Right lobe of liver (tissue), 6 donors: ENCODE data around the gene EML6. TPM values are rescaled to one million over a fixed set of nuclear protein-coding genes. Genes with fewer than 3 reads are reported as not detected.

ENCODE experiments used
- ATAC-seq, 4 donors: fragments of 200-7000 bp; cut with Tn5 transposase; one replicate each; pipeline ENCODE4 v1.9.1; 2020; ENCODE audit warnings: mild to moderate bottlenecking in 4 of 4, moderate library complexity in 4 of 4
- DNase-seq, 3 donors: peaks; one replicate each; pipeline ENCODE4 v3.0.0-alpha.2; 2020
- H3K27ac ChIP-seq, 3 donors: fragments of 200-600 bp; one replicate each; pipeline ENCODE4 v1.8.0; 2022
- H3K27me3 ChIP-seq, 2 donors: fragments of 200-600 bp; one replicate each; pipeline ENCODE4 v1.8.0; 2022
- H3K36me3 ChIP-seq, 4 donors: fragments of 200-600 bp; sonication (generic) in 1 of 4; one replicate each; pipeline versions ENCODE4 v1.5.1 to v1.8.0; 2017 to 2022; ENCODE audit warnings: control low read depth in 1 of 4
- H3K4me1 ChIP-seq, 4 donors: fragments of 200-600 bp; sonication (generic) in 1 of 4; one replicate each; pipeline versions ENCODE4 v1.5.1 to v1.8.0; 2017 to 2022; ENCODE audit warnings: control low read depth in 1 of 4
- H3K4me3 ChIP-seq, 3 donors: fragments of 200-600 bp; one replicate each; pipeline ENCODE4 v1.8.0; 2022
- H3K9me3 ChIP-seq, 4 donors: fragments of 200-600 bp; sonication (generic) in 1 of 4; one replicate each; pipeline versions ENCODE4 v1.5.1 to v1.8.0; 2017 to 2022; ENCODE audit warnings: control low read depth in 1 of 4
- CTCF ChIP-seq, 4 donors: fragments of 200-600 bp in 3 of 4; fragments of 450-650 bp in 1 of 4; IDR thresholded peaks; one replicate each; pipeline versions ENCODE4 v1.5.1 to v1.8.0; 2016 to 2022; ENCODE audit warnings: antibody characterized with exemption in 4 of 4, mild to moderate bottlenecking in 2 of 4
- POLR2A ChIP-seq: fragments of 450-650 bp; IDR thresholded peaks from one replicate; pipeline ENCODE4 v1.6.1; 2017; ENCODE audit warnings: antibody characterized with exemption, mild to moderate bottlenecking
- WGBS: methylation state at CpG from one replicate; pipeline ENCODE4 v1.1.6; 2018; ENCODE audit warnings: low coverage, low lambda C conversion rate; ENCODE audit not compliant: insufficient coverage; ENCODE audit errors: missing lambda C conversion rate; 5-methylcytosine and 5-hydroxymethylcytosine counted together
- intact Hi-C, 2 donors: fragments of 100-400 bp; cut with DNase I; formaldehyde crosslinking; loops; one replicate each; pipeline versions ENCODE4 v1.11.2 to v1.14.1; 2022
- total RNA-seq, 6 experiments: library from RNA; depleted of rRNA in 2 of 6; stranded (reverse); fragments of >200 nt in 2 of 6; fragmentation: NEBNext Ultra II Directional in 3 of 6; extraction: Animal tissue kit (Norgen Biotek cat#: 25700) in 3 of 6; gene quantifications; one replicate each; pipeline versions ENCODE4 v1.1.0 to v1.2.4, GENCODE V29; 2016 to 2023
- donor health status: DM: no; HTN: yes; CAD: no.
- donor health status: DM: no; HTN: no; CAD: no.
- donor health status: DM: no; HTN: no; CAD: no.
- donor health status: DM: no; HTN: yes; CAD: no.
- donor health status: DM: no; HTN: yes; CAD: no.

The EML6 gene
- total RNA-seq, 6 experiments from 2014 or later = 0.82 to 2.5 (median 1.5) TPM

GRCh38 chr2:54725343-54726099 is 2.1 kb downstream of the EML6 start:
- no peak for TF ChIP-seq POLR2A
- no peak for TF ChIP-seq CTCF (IDR thresholded peaks at IDR 0.05)
- H3K36me3 ChIP-seq = no peaks in the 10 kb centered on the region
- H3K27ac ChIP-seq = no peak overlapping the region
- ATAC-seq (no peak), DNase-seq (no peak)
- intact Hi-C loops = loop anchor here in 1 of 2 donors (10.0 kb wide), 1 partner anchor 109 kb away; no protein-coding TSS in a partner anchor
- H3K27me3 ChIP-seq = no peaks in the 10 kb centered on the region
- no peaks in the 10 kb centered on the region for H3K4me1 ChIP-seq
- H3K9me3 ChIP-seq = no peaks in the 10 kb centered on the region
- WGBS = 67% methylated on average over 7 of the region's 8 CpGs
- H3K4me3 ChIP-seq = no peak overlapping the region

- no peaks in the 10 kb centered on the region for H3K9me3 ChIP-seq
- no peak for DNase-seq
- no peak overlapping the region for H3K27ac ChIP-seq
- 100% methylated on average over 1 of the region's 1 CpG for WGBS
- TF ChIP-seq CTCF (IDR thresholded peaks at IDR 0.05) (no peak), POLR2A (no peak)
- H3K4me3 ChIP-seq = no peak overlapping the region
- H3K36me3 ChIP-seq = no peaks in the 10 kb centered on the region
- intact Hi-C loops = loop anchor here in 1 of 2 donors (10.0 kb wide), 1 partner anchor 108 kb away; no protein-coding TSS in a partner anchor
- no peak for ATAC-seq
- H3K4me1 ChIP-seq = no peaks in the 10 kb centered on the region
- H3K27me3 ChIP-seq = no peaks in the 10 kb centered on the region
Measured at GRCh38 chr2:54726431-54726830, 3.0 kb downstream of the EML6 start.

GRCh38 chr2:54726940-54727339 is 3.5 kb downstream of the EML6 start:
- 91% methylated on average over 2 of the region's 2 CpGs for WGBS
- intact Hi-C loops = loop anchor here in 1 of 2 donors (10.0 kb wide), 1 partner anchor 108 kb away; no protein-coding TSS in a partner anchor
- no peak for DNase-seq

GRCh38 chr2:54728669-54729120 is 5.2 kb downstream of the EML6 start:
- Histone ChIP-seq H3K36me3 (no peaks in the 10 kb centered on the region), H3K9me3 (no peaks in the 10 kb centered on the region), H3K27me3 (no peaks in the 10 kb centered on the region), H3K4me1 (no peaks in the 10 kb centered on the region), H3K27ac (no peak overlapping the region), H3K4me3 (no peak overlapping the region)
- ATAC-seq = no peak
- WGBS = 83% methylated on average over 4 of the region's 4 CpGs
- DNase-seq = no peak
- intact Hi-C loops = loop anchor here in 1 of 2 donors (10.0 kb wide), 1 partner anchor 106 kb away; no protein-coding TSS in a partner anchor
- TF ChIP-seq POLR2A (no peak), CTCF (IDR thresholded peaks at IDR 0.05) (no peak)

More at GRCh38 chr2:54726940-54727339, 3.5 kb downstream of the EML6 start:
- H3K4me1 ChIP-seq = no peaks in the 10 kb centered on the region
- no peak overlapping the region for H3K4me3 ChIP-seq
- no peak overlapping the region for H3K27ac ChIP-seq
- no peak for ATAC-seq
- no peaks in the 10 kb centered on the region for H3K9me3 ChIP-seq
- H3K27me3 ChIP-seq = no peaks in the 10 kb centered on the region
- TF ChIP-seq POLR2A (no peak), CTCF (IDR thresholded peaks at IDR 0.05) (no peak)
- H3K36me3 ChIP-seq = no peaks in the 10 kb centered on the region
